Loucy (cell line): Measurements from ENCODE around the gene LRRC42.

Experiments
- EZH2phosphoT487 ChIP-seq: fragments of 200-600 bp; IDR thresholded peaks from 2 replicates; pipeline ENCODE4 v1.6.1; 2018; ENCODE audit warnings: antibody characterized with exemption, mild to moderate bottlenecking, moderate library complexity, borderline replicate concordance
- TF ChIP-seq, protein P1 (sequence below): fragments of 200-600 bp; sonication (generic); conservative IDR thresholded peaks from 2 replicates; pipeline ENCODE4 v1.5.1; 2014; ENCODE audit warnings: mild to moderate bottlenecking, antibody characterized with exemption, low read length

DNA sequence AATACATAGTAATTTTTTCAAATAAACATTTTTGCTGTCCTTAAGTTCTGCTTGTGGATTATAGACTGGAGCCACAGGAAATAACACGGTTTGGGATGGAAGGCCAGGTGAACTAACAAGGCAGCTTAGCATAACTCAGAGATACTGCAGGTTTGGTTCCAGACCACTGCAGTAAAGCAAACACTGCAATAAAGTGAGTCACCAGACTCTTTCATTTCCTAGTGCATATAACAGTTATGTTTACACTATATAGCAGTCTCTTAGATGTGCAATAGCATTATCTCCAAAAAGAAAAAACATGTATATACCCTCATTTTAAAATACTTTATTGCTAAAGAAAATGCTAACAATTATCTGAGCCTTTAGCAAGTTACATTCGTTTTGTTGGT, 22.0 kb downstream of the LRRC42 start:
- TF ChIP-seq, protein P1, sequence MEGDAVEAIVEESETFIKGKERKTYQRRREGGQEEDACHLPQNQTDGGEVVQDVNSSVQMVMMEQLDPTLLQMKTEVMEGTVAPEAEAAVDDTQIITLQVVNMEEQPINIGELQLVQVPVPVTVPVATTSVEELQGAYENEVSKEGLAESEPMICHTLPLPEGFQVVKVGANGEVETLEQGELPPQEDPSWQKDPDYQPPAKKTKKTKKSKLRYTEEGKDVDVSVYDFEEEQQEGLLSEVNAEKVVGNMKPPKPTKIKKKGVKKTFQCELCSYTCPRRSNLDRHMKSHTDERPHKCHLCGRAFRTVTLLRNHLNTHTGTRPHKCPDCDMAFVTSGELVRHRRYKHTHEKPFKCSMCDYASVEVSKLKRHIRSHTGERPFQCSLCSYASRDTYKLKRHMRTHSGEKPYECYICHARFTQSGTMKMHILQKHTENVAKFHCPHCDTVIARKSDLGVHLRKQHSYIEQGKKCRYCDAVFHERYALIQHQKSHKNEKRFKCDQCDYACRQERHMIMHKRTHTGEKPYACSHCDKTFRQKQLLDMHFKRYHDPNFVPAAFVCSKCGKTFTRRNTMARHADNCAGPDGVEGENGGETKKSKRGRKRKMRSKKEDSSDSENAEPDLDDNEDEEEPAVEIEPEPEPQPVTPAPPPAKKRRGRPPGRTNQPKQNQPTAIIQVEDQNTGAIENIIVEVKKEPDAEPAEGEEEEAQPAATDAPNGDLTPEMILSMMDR, result no peak
- no peak for TF ChIP-seq EZH2phosphoT487
